Brain pericyte (primary cell): Measurements from ENCODE around the gene INSR.
"Not testable (repeated sequence)": the region's sequence is repeated elsewhere in the genome, so short reads cannot be mapped to it uniquely, and the experiment has no call there.

Experiments
- DNase-seq: peaks from one replicate; pipeline ENCODE4 v3.0.0-alpha.2; 2012; ENCODE audit warnings: low read depth, low spot score

The INSR gene

DNA sequence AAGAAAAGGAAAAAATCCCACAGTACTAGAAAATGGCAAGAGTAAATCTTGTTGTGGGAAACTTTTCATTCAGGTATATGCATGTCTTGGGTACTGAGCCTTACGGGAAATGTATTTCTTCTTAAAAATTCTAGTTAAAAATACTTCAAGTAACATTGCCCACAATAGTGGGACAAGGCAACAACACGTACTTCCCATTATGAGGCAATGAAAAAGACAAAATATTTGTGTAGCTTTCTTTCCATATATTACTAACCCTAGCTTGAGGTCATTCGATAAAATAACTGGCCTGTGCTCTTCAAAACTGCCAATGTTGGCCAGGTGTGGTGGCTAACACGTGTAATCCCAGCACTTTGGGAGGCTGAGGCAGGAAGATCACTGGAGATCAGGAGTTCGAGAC is 99.2 kb downstream of the INSR start:
- DNase-seq = no peak

DNA sequence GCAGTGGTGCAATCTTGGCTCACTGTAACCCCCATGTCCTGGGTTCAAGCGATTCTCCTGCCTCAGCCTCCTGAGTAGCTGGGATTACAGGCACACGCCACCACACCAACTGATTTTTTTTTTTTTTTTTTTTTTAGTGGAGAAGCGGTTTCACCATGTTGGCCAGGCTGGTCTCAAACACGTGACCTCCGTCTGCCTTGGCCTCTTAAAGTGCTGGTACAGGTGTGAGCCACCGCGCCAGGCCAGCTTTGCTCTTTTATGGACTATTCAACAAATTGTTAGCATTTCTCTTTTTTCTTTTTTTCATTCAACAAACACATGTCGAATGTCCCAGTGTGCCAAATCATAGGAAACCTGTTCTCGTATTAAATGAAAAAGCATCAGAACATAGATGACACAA is 99.6 kb downstream of the INSR start:
- no peak for DNase-seq

- no peak for DNase-seq
Observed at GRCh38 chr19:7191946-7192691, 102.1 kb downstream of the INSR start.

DNA sequence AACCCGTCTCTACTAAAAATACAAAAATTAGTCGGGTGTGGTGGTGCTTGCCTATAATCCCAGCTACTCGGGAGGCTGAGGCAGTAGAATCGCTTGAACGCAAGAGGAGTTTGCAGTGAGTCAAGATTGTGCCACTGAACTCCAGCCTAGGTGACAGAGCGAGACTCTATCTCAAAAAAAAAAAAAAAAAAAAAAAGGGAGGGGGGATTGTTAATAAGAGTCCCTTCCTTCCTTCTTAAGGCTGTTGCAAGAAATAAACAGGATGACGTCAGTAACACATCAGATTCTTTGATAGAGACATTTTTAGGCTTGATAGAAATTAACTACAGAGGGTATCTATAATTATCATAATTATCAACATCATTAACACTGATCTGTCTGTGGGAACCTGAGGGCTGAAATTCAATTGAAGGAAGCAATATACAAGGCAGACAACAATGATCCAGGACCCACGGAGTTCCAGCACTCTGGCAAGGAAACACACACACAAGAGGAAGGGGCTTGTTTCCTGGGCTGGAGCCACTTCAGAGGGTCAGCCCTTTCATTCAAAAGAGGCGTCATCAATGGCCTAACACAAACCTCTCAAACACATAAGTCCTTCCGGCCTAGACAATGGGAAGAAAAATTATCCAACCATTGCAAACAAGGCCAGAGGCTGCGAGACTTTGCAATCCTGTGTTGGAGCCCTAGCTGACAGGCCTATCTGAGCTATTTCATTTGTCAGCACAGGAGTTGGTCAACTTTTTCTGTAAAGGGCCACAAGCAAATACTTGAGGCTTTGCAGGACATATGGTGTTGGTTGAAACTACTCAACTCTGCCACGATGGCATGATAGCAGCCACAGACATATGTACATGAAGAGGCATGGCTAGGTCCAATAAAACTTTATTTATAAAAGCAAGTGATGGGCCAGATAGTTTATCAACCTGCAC is 105.2 kb downstream of the INSR start:
- no peak for DNase-seq

- no peak for DNase-seq
Observed at GRCh38 chr19:7187605-7188339, 106.4 kb downstream of the INSR start.

- DNase-seq = no peak
Observed at GRCh38 chr19:7182489-7182888, 111.7 kb downstream of the INSR start.

- no peak for DNase-seq
Observed at GRCh38 chr19:7179917-7180306, 114.3 kb downstream of the INSR start.

DNA sequence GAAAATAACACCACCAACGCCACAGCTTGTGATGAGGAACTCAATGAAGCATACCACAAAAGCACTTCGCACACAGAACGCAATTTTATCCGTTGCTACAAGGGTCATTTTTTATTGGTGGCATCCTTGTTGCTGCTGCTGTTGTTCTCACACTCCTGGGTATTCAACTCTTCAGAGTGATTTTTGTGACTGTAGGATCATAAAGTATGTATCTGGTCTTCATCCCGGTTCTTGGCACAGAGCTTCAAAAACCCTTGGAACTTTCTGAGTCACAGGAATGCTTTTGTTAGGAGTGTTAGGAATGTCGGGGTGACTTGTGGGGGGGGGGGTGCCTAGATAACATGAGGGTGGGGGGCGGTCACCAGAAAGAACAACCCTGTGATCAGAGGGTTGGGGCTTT is 116.3 kb downstream of the INSR start:
- DNase-seq = no peak

- DNase-seq = no peak
Observed at GRCh38 chr19:7176792-7177191, 117.4 kb downstream of the INSR start.

DNA sequence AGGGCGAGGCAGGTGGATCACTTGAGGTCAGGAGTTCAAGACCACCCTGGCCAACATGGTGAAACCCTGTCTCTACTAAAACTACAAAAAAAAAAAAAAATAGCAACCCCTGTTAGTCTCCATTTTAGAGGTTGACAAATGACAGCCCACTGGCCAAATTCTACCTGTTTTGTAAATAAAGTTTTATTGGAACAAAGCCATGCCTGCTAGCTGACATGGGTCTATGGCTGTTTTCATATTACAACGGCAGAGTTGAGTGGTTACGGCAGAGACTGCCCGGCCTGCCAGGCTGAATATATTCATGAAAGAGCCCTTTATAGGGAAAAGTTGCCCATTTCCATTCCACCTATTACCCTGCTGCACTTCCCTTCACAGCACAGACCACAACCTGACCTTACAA is 121.4 kb downstream of the INSR start:
- no peak for DNase-seq

- no peak for DNase-seq
Observed at GRCh38 chr19:7170983-7171382, 123.2 kb downstream of the INSR start.

- DNase-seq = no peak
Observed at GRCh38 chr19:7168941-7169340, 125.3 kb downstream of the INSR start.

- no peak for DNase-seq
Observed at GRCh38 chr19:7161292-7161691, 132.9 kb downstream of the INSR start.

DNA sequence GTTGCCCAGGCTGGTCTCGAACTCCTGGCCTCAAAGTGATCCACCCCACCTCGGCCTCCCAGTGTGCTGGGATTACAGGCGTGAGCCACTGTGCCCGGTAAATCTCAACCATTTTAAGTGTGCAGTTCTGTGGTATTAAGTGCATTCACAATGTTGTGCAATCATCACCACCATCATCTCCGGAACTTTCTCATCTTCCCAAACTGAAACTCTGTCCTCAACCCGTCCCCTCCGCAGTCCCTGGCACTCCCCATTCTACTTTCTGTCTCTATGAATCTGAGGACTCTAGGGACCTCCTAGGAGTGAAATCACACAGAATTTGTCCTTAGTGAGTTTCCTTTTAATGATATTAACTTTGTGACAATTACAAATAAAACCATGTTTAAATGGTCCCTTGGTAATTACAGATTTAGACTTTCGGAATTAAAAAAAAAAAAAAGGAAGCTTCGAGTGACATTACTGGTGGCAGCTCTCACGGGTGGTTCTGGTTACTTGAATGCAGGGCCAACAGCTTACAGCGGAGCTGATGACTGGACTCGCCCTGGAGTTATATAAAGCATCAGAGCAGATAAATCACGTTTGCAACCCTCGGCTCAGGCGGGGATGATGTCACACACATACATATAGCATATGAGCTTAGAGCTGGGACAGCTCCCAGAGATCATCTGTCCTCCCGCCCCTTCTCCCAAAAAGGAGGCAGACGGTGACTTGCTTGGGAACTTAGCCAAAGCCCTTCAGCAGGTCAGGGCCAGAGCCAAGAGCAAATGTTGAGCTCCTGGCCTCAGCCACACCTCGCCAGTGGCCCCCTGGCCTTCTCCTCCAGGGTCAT is 134.9 kb downstream of the INSR start:
- no peak for DNase-seq

GRCh38 chr19:7153022-7153421 is 141.2 kb downstream of the INSR start:
- no peak for DNase-seq

- no peak for DNase-seq
Observed at GRCh38 chr19:7152568-7152967, 141.6 kb downstream of the INSR start.

DNA sequence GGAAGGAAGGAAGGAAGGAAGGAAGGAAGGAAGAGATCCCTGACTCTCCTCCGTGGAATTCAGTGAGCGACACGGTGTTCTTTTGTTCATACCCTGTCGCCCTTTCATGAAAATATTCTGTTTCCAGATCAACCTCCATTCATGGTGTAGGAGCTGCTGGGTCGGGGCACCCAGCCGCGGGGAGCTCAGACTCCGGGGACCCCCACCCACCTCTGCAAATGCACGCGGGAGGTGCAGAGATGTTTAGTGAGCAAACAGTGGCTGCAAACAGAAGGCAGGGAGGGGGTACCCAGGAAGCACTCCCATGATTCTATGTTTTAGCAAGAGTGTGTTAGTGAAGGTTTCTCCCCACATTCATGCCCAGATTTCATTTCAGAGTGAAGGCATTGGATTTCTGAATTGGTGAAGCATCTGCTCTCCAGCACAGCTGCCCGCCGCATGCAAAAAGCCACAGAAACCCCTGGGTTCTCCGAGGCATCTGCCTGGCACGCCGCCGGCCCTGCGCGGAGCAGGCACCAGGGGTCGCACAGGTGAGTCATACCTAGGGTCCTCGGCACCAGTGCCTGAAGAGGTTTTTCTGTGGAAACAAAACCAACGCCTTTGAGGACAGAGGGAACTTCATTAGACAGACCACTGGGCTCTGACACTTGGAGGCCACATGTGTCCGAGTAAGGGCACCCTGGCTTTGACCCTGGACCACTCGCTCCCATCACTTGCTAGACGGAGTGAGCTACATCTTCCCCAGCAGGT is 144.1 kb downstream of the INSR start:
- DNase-seq = no peak

- DNase-seq = not testable (repeated sequence)
Observed at GRCh38 chr19:7147119-7147675, 147.0 kb downstream of the INSR start.

DNA sequence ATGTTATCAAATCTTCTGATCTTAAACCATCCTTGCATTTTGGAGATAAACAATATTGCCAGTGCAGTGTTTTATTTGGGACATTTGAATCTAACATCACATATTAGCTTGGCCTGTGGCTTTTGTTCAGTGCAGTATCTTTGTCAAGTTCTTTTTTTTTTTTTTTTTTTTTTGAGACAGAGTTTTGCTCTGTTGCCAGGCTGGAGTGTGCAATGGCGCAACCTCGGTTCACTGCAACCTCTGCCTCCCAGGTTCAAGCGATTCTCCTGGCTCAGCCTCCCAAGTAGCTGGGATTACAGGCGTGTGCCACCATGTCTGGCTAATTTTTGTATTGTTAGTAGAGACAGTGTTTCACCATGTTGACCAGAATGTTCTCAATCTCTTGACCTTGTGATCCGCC is 148.1 kb downstream of the INSR start:
- not testable (repeated sequence) for DNase-seq

DNA sequence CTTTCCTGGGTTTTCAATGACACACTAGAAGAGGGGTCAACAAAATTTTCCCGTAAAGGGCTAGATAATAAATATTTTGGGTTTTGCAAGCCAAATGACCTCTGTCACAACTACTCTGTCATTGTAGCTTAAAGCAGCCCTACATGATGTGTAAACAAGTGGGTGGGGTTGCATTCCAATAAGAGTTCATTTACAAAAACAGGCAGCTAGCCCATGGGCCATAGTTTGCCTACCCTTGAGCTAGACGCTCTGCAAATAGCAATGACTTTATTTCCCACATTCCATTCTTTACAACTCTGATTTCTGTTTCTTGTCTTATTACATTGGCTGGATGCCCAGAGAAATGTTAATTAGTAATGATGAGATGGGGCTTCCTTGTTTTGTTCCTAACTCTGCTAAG is 148.7 kb downstream of the INSR start:
- no peak for DNase-seq
